Smooth muscle cell (in vitro differentiated cells): ENCODE measurements around the gene TAF1B. TPM values are rescaled to one million over a fixed set of nuclear protein-coding genes. Genes with fewer than 3 reads are reported as not detected.

Experiments
- DNase-seq: peaks from one replicate; lab custom pipeline; 2025; ENCODE audit not compliant: unreplicated experiment; lab: John Stamatoyannopoulos, UW
- H2AFZ ChIP-seq: fragments of 200-600 bp; sonication (generic); 2 replicates; pipeline ENCODE4 v1.6.0; 2016; ENCODE audit warnings: antibody characterized with exemption, low read depth, mild to moderate bottlenecking
- H3F3A ChIP-seq: fragments of 200-600 bp; sonication (generic); 2 replicates; pipeline ENCODE4 v1.6.0; 2017; ENCODE audit warnings: antibody characterized with exemption, low read depth
- H3K27ac ChIP-seq: fragments of 200-600 bp; sonication (generic); 2 replicates; pipeline ENCODE4 v1.5.1; 2016; ENCODE audit warnings: low read depth, mild to moderate bottlenecking
- H3K27me3 ChIP-seq: fragments of 200-600 bp; sonication (generic); 2 replicates; pipeline ENCODE4 v1.6.1; 2016; ENCODE audit warnings: low read depth, mild to moderate bottlenecking
- H3K36me3 ChIP-seq: fragments of 200-600 bp; sonication (generic); 2 replicates; pipeline ENCODE4 v1.5.1; 2016; ENCODE audit warnings: low read depth
- H3K4me1 ChIP-seq: fragments of 200-600 bp; sonication (generic); 2 replicates; pipeline ENCODE4 v1.5.1; 2016; ENCODE audit warnings: low read depth
- H3K4me2 ChIP-seq: fragments of 200-600 bp; sonication (generic); 2 replicates; pipeline ENCODE4 v1.6.0; 2016; ENCODE audit warnings: mild to moderate bottlenecking
- H3K4me3 ChIP-seq: fragments of 200-600 bp; sonication (generic); 2 replicates; pipeline ENCODE4 v1.5.1; 2016; ENCODE audit warnings: mild to moderate bottlenecking
- H3K79me2 ChIP-seq: fragments of 200-600 bp; sonication (generic); 2 replicates; pipeline ENCODE4 v1.6.0; 2016; ENCODE audit warnings: low read depth, mild to moderate bottlenecking
- H3K9ac ChIP-seq: fragments of 200-600 bp; sonication (generic); 2 replicates; pipeline ENCODE4 v1.6.0; 2016; ENCODE audit warnings: low read depth
- H3K9me3 ChIP-seq: fragments of 200-600 bp; sonication (generic); replicated peaks from 2 replicates; pipeline ENCODE4 v1.5.1; 2016; ENCODE audit warnings: low read depth
- H4K20me1 ChIP-seq: fragments of 200-600 bp; sonication (generic); 2 replicates; pipeline ENCODE4 v1.6.0; 2016; ENCODE audit warnings: low read depth
- WGBS: methylation state at CpG from one replicate; pipeline ENCODE4 v1.1.7; 2016; ENCODE audit warnings: low lambda C conversion rate; 5-methylcytosine and 5-hydroxymethylcytosine counted together
- polyA plus RNA-seq: library from polyadenylated mRNA; unstranded; fragments of >200 nt; fragmentation: Nextera tagmentation; extraction: Ambion mirVana; gene quantifications from 2 replicates; pipeline ENCODE4 v1.2.1, GENCODE V29; 2016
- total RNA-seq: library from RNA; depleted of rRNA; stranded (reverse); fragments of >200 nt; gene quantifications from 2 replicates; pipeline ENCODE4 v1.2.3, GENCODE V29; 2014
- TF ChIP-seq, protein P1 (sequence below): fragments of 200-600 bp; sonication (generic); IDR thresholded peaks from 2 replicates; pipeline ENCODE4 v1.5.1; 2017; ENCODE audit warnings: borderline replicate concordance, mild to moderate bottlenecking, antibody characterized with exemption; ENCODE audit not compliant: insufficient read depth, poor library complexity, severe bottlenecking

The TAF1B gene
- total and polyA plus RNA-seq, 2 experiments from 2014 or later = 4.5 to 11.2 TPM

DNA sequence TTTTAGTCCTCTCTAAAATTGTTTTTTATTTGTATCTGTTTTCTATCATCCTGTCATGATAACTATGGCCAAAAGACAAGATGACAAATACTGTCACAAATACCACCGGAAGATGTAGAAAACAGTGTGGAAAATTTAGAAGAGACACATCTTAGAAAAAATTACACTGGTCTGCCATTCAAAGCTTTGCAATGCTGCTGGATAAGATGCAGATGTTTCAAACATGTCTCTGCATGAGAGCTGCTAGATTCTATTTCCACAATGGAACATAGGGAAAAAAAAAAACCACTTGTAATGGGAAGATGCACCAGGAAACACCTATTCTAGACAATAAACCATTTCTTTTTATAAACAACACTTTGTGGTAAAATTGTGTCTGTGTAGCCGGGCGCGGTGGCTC, 5.8 kb upstream of the TAF1B start:
- H3K27ac ChIP-seq = peak overlapping the region; percentile 51
- no peak overlapping the region for H3K9ac ChIP-seq
- H4K20me1 ChIP-seq = no peaks in the 10 kb centered on the region
- H3K36me3 ChIP-seq = no peaks in the 10 kb centered on the region
- H2AFZ ChIP-seq = no peak overlapping the region
- TF ChIP-seq, protein P1, sequence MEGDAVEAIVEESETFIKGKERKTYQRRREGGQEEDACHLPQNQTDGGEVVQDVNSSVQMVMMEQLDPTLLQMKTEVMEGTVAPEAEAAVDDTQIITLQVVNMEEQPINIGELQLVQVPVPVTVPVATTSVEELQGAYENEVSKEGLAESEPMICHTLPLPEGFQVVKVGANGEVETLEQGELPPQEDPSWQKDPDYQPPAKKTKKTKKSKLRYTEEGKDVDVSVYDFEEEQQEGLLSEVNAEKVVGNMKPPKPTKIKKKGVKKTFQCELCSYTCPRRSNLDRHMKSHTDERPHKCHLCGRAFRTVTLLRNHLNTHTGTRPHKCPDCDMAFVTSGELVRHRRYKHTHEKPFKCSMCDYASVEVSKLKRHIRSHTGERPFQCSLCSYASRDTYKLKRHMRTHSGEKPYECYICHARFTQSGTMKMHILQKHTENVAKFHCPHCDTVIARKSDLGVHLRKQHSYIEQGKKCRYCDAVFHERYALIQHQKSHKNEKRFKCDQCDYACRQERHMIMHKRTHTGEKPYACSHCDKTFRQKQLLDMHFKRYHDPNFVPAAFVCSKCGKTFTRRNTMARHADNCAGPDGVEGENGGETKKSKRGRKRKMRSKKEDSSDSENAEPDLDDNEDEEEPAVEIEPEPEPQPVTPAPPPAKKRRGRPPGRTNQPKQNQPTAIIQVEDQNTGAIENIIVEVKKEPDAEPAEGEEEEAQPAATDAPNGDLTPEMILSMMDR = no peak
- H3K27me3 ChIP-seq = no peaks in the 10 kb centered on the region
- WGBS = 84% methylated on average over 4 of the region's 4 CpGs
- H3K4me3 ChIP-seq = no peak overlapping the region
- peaks cover 3% of the 10 kb centered on the region for H3K4me1 ChIP-seq
- H3F3A ChIP-seq = peaks cover 5% of the 10 kb centered on the region
- no peaks in the 10 kb centered on the region for H3K79me2 ChIP-seq
- peak overlapping the region; percentile 12 for H3K4me2 ChIP-seq
- no peak for DNase-seq
- no peaks in the 10 kb centered on the region for H3K9me3 ChIP-seq

DNA sequence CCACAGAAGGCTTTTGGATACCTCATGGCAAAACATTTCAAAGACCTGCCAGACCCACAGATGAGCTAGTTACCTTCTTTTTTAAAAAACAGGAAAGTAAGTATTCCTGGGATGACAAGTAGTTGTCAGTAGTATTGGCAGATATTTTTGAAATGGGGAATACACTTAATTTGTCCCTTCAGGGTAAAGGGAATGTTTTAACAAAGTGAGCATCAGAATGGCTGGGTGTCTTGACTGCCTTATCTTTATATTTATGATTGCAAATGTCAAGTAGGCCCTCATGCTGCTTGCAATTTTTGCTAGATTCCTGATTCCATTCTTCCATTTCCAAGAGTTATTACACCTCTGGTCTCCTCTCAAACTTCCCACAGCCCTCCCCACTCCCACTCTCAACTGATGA, 4.9 kb upstream of the TAF1B start:
- DNase-seq = no peak
- H3K9me3 ChIP-seq = no peaks in the 10 kb centered on the region
- no peak overlapping the region for H3K4me2 ChIP-seq
- peaks cover 9% of the 10 kb centered on the region for H3K4me1 ChIP-seq
- no peak overlapping the region for H3K9ac ChIP-seq
- H3K27ac ChIP-seq = no peak overlapping the region
- no peaks in the 10 kb centered on the region for H3K27me3 ChIP-seq
- H3K36me3 ChIP-seq = no peaks in the 10 kb centered on the region
- H3F3A ChIP-seq = peaks cover 12% of the 10 kb centered on the region
- no peak overlapping the region for H2AFZ ChIP-seq
- no peak overlapping the region for H3K4me3 ChIP-seq
- no peaks in the 10 kb centered on the region for H4K20me1 ChIP-seq
- H3K79me2 ChIP-seq = no peaks in the 10 kb centered on the region
- TF ChIP-seq, protein P1 = no peak

DNA sequence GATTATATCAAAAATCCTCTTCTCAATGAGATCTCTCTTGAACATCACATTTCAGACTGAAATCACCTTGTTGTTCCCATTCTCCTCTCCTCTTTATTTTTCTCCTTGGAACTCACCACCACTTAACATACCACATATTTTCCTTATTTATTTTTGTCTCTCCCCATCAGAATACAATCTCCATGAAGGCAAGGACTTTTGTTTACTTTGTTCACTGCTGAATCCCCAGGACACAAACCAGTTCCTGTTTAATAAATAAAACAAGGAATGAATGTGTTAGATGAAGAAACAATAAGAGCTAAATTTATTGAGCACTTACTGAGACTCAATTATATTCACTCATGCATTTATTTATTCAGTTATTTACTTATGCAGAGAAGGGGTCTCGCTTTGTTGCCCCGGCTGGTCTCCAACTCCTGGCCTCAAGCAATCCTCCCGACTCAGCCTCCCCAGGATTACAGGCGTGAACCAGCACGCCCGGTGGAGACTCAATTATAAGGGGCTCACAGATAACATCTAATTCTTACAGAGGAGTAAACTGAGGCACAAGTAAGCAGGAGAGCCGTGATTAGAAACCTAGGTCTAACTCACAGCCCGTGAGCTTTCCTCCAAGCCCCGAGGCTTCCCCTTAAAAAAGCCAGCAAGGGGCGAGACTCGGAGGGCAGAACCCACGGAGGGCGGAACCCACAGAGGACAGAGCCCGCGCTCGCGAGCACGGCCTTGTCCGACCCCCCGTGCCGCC, 616 bp upstream of the TAF1B start:
- Histone ChIP-seq H3K36me3 (no peaks in the 10 kb centered on the region), H3K9ac (peak overlapping the region; percentile 87), H3K79me2 (peaks cover 15% of the 10 kb centered on the region), H3K9me3 (no peaks in the 10 kb centered on the region), H2AFZ (peak overlapping the region; percentile 99), H3K27me3 (no peaks in the 10 kb centered on the region), H4K20me1 (no peaks in the 10 kb centered on the region), H3F3A (peaks cover 9% of the 10 kb centered on the region), H3K4me1 (peaks cover 18% of the 10 kb centered on the region), H3K27ac (peak overlapping the region; percentile 77), H3K4me3 (peak overlapping the region; percentile 84), H3K4me2 (peak overlapping the region; percentile 92)
- DNase-seq = no peak
- TF ChIP-seq, protein P1 = no peak
- 29% methylated on average over 21 of the region's 21 CpGs for WGBS

DNA sequence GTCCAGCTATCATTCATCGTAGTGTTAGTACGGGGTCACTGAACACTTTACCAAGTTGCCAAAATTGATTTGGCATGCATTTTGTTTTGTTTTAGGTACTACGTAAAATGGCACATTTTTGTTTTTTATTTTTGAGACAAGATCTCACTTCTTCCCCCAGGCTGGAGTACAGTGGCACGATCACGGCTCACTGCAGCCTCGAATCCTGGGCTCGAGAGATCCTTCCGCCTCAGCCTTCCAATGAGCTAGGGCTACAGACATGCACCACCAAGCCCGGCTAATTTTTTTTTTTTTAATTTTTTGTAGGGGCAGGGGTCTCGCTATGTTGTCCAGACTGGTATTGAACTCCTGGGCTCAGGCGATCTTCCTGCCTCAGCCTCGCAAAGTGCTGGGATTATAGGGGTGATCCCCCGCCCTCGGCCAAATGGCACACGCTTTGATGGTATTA, 786 bp downstream of the TAF1B start:
- H4K20me1 ChIP-seq = no peaks in the 10 kb centered on the region
- H3K27me3 ChIP-seq = no peaks in the 10 kb centered on the region
- H3K4me2 ChIP-seq = peak overlapping the region; percentile 92
- H2AFZ ChIP-seq = peak overlapping the region; percentile 99
- H3K36me3 ChIP-seq = no peaks in the 10 kb centered on the region
- peaks cover 18% of the 10 kb centered on the region for H3K4me1 ChIP-seq
- H3K9me3 ChIP-seq = no peaks in the 10 kb centered on the region
- H3K79me2 ChIP-seq = peaks cover 21% of the 10 kb centered on the region
- TF ChIP-seq, protein P1 = no peak
- peak overlapping the region; percentile 87 for H3K9ac ChIP-seq
- WGBS = 29% methylated on average over 15 of the region's 15 CpGs
- H3F3A ChIP-seq = peaks cover 9% of the 10 kb centered on the region
- H3K27ac ChIP-seq = peak overlapping the region; percentile 77
- DNase-seq = no peak
- H3K4me3 ChIP-seq = peak overlapping the region; percentile 84
